Panc1 (cell line): Measurements from ENCODE around the gene MPRIP. TPM values are rescaled to one million over a fixed set of nuclear protein-coding genes. Genes with fewer than 3 reads are reported as not detected.
"Not testable (repeated sequence)": the region's sequence is repeated elsewhere in the genome, so short reads cannot be mapped to it uniquely, and the experiment has no call there.

Source experiments
- ATAC-seq: fragments of 200-7000 bp; cut with Tn5 transposase; 2 replicates; pipeline ENCODE4 v1.9.1; 2020; ENCODE audit warnings: mild to moderate bottlenecking, moderate library complexity
- BruUV-seq: library from RNA; stranded (reverse); fragments of 400-500 nt; replicated peaks from 2 replicates; lab custom pipeline; 2021; lab: Mats Ljungman, UMichigan
- CTCF ChIA-PET: fragments of 300-600 bp; sonication (Branson Sonifier 250); formaldehyde crosslinking; loops from one replicate; lab custom pipeline; 2022; ENCODE audit warnings: antibody characterized with exemption; lab: Charles Lee
- POLR2A ChIA-PET: fragments of 300-600 bp; sonication (Branson Sonifier 250); formaldehyde crosslinking; loops from one replicate; lab custom pipeline; 2022; ENCODE audit warnings: antibody characterized with exemption; lab: Charles Lee
- DNase-seq: peaks from one replicate; pipeline ENCODE4 v3.0.0-alpha.2; 2010; ENCODE audit warnings: low read depth, low spot score
- H3K27ac ChIP-seq: 2 replicates; pipeline ENCODE4 v1.5.1; 2011; ENCODE audit warnings: mild to moderate bottlenecking, low read length, inconsistent platforms
- H3K27me3 ChIP-seq: fragments of 200-500 bp; sonication (Bioruptor generic); 2 replicates; pipeline ENCODE4 v1.6.0; 2014; ENCODE audit warnings: low read length, inconsistent platforms; ENCODE audit not compliant: control insufficient read depth, insufficient read depth
- H3K36me3 ChIP-seq: fragments of 200-500 bp; sonication (Bioruptor generic); 2 replicates; pipeline ENCODE4 v1.5.1; 2014; ENCODE audit warnings: inconsistent platforms, mild to moderate bottlenecking, low read length, moderate library complexity; ENCODE audit not compliant: control insufficient read depth, insufficient read depth
- H3K4me1 ChIP-seq: 2 replicates; pipeline ENCODE4 v1.5.1; 2011; ENCODE audit warnings: inconsistent platforms, mild to moderate bottlenecking, low read length, moderate library complexity; ENCODE audit not compliant: control insufficient read depth, insufficient read depth
- H3K4me3 ChIP-seq, 2 experiments: 2 replicates each; pipeline ENCODE4 v1.5.1; 2011 to 2012; ENCODE audit warnings: low read depth in 2 of 2, low read length in 2 of 2, mild to moderate bottlenecking in 2 of 2, inconsistent platforms in 1 of 2, moderate library complexity in 1 of 2
- H3K9me3 ChIP-seq: fragments of 200-500 bp; sonication (Bioruptor generic); 2 replicates; pipeline ENCODE4 v1.5.1; 2014; ENCODE audit warnings: low read depth, mild to moderate bottlenecking, inconsistent platforms, low read length, moderate library complexity; ENCODE audit not compliant: control insufficient read depth, insufficient read depth
- POLR2AphosphoS5 ChIP-seq: IDR thresholded peaks from 2 replicates; pipeline ENCODE4 v1.6.1; 2012; ENCODE audit warnings: mild to moderate bottlenecking, low read depth, low read length, moderate library complexity
- SIN3A ChIP-seq: IDR thresholded peaks from 2 replicates; pipeline ENCODE4 v1.6.1; 2012; ENCODE audit warnings: low read depth, mild to moderate bottlenecking, low read length, moderate library complexity, borderline replicate concordance; ENCODE audit not compliant: insufficient read depth
- TCF7L2 ChIP-seq: IDR thresholded peaks from 2 replicates; pipeline ENCODE4 v1.6.1; 2011; ENCODE audit warnings: mild to moderate bottlenecking, low read depth, low read length, inconsistent platforms
- in situ Hi-C: cut with HindIII; loops from 2 replicates; pipeline ENCODE4 v1.10.0; 2016; ENCODE audit warnings: low sequenced_read_pairs, low pct_unique_long_range_greater_than_20kb
- intact Hi-C: fragments of 100-400 bp; cut with micrococcal nuclease; formaldehyde crosslinking; loops from one replicate; pipeline ENCODE4 v1.10.0; 2022; ENCODE audit not compliant: unreplicated experiment
- total RNA-seq: library from RNA; stranded (reverse); gene quantifications from one replicate; pipeline ENCODE4 v1.2.1, GENCODE V29; 2021; ENCODE audit not compliant: unreplicated experiment
- TF ChIP-seq, protein P1 (sequence below), 2 experiments: IDR thresholded peaks; 2 replicates each; pipeline ENCODE4 v1.6.1; 2011 to 2012; ENCODE audit warnings: low read depth in 2 of 2, control low read depth in 1 of 2, low read length in 1 of 2, mild to moderate bottlenecking in 1 of 2, moderate library complexity in 1 of 2; ENCODE audit not compliant: insufficient read depth in 1 of 2
- TF ChIP-seq, protein P2 (sequence below): fragments of 450-650 bp; IDR thresholded peaks from 2 replicates; pipeline ENCODE4 v1.5.1; 2017; ENCODE audit warnings: mild to moderate bottlenecking

MPRIP gene
- total RNA-seq, 1 experiment from 2014 or later, result 155 TPM

DNA sequence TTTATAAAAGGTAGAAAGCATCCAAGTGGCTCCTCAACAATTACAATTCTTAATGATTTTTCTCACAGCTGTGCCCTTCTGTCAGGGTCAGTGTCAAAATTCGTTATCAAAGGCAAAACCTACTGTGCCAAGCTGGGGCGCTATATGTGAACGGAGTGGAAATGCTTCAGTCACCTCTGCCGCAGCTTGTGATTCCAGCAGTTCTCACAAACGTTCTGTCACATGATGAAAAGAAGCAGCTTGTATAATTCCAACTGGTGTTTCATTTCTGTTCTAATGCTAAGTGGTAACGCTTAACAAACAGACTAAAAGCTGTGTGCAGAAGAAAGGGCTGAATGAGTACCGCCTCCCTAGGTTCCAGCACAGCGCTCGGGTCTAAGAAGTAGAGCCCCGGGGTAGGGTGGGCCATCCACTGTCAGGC lies 149.7 kb downstream of the MPRIP start:
- Histone ChIP-seq H3K27ac (no peak overlapping the region), H3K4me1 (no peaks in the 10 kb centered on the region), H3K9me3 (no peaks in the 10 kb centered on the region), H3K27me3 (no peaks in the 10 kb centered on the region), H3K36me3 (no peaks in the 10 kb centered on the region), H3K4me3 (no peak overlapping the region)
- ChIA-PET POLR2A (no interaction called here), CTCF (no interaction called here)
- in situ Hi-C loops (no loop called here), intact Hi-C loops (loop anchor here (10.0 kb wide), 1 partner anchor 197 kb away; no protein-coding TSS in a partner anchor)
- DNase-seq (no peak), ATAC-seq (no peak)
- BruUV-seq, result TSS peak; percentile 39
- TF ChIP-seq TCF7L2, result no peak
- TF ChIP-seq POLR2AphosphoS5, result no peak
- TF ChIP-seq, protein P1, sequence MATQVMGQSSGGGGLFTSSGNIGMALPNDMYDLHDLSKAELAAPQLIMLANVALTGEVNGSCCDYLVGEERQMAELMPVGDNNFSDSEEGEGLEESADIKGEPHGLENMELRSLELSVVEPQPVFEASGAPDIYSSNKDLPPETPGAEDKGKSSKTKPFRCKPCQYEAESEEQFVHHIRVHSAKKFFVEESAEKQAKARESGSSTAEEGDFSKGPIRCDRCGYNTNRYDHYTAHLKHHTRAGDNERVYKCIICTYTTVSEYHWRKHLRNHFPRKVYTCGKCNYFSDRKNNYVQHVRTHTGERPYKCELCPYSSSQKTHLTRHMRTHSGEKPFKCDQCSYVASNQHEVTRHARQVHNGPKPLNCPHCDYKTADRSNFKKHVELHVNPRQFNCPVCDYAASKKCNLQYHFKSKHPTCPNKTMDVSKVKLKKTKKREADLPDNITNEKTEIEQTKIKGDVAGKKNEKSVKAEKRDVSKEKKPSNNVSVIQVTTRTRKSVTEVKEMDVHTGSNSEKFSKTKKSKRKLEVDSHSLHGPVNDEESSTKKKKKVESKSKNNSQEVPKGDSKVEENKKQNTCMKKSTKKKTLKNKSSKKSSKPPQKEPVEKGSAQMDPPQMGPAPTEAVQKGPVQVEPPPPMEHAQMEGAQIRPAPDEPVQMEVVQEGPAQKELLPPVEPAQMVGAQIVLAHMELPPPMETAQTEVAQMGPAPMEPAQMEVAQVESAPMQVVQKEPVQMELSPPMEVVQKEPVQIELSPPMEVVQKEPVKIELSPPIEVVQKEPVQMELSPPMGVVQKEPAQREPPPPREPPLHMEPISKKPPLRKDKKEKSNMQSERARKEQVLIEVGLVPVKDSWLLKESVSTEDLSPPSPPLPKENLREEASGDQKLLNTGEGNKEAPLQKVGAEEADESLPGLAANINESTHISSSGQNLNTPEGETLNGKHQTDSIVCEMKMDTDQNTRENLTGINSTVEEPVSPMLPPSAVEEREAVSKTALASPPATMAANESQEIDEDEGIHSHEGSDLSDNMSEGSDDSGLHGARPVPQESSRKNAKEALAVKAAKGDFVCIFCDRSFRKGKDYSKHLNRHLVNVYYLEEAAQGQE (IDR thresholded peaks at IDR 0.05; ENCODE audit: insufficient read depth in 1 of 2, low read depth in 2 of 2, low read length in 1 of 2), result no peak
- TF ChIP-seq, protein P2, sequence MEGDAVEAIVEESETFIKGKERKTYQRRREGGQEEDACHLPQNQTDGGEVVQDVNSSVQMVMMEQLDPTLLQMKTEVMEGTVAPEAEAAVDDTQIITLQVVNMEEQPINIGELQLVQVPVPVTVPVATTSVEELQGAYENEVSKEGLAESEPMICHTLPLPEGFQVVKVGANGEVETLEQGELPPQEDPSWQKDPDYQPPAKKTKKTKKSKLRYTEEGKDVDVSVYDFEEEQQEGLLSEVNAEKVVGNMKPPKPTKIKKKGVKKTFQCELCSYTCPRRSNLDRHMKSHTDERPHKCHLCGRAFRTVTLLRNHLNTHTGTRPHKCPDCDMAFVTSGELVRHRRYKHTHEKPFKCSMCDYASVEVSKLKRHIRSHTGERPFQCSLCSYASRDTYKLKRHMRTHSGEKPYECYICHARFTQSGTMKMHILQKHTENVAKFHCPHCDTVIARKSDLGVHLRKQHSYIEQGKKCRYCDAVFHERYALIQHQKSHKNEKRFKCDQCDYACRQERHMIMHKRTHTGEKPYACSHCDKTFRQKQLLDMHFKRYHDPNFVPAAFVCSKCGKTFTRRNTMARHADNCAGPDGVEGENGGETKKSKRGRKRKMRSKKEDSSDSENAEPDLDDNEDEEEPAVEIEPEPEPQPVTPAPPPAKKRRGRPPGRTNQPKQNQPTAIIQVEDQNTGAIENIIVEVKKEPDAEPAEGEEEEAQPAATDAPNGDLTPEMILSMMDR, result no peak
- no peak for TF ChIP-seq SIN3A

DNA sequence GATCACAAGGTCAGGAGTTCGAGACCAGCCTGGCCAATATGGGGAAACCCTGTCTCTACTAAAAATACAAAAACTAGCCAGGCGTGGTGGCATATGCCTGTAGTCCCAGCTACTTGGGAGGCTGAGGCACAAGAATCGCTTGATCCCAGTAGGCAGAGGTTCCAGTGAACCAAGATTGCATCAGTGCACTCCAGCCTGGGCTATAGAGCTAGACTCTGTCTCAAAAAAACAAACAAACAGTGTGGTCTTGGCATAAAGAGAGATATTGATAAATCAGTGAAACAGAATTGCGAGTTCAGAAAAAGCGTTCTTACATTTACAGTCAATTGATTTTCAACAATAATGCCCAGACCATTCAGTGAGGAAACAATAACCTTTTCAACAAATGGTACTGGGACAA lies 153.2 kb downstream of the MPRIP start:
- H3K4me1 ChIP-seq, H3K27me3 ChIP-seq, DNase-seq, H3K27ac ChIP-seq, ATAC-seq, POLR2A ChIA-PET, H3K9me3 ChIP-seq, BruUV-seq, in situ Hi-C loops, H3K36me3 ChIP-seq, H3K4me3 ChIP-seq: not testable (repeated sequence)
- intact Hi-C loops, result loop anchor here (10.0 kb wide), 1 partner anchor 201 kb away; no protein-coding TSS in a partner anchor
- CTCF ChIA-PET, result interaction anchor here (0.7 kb wide), 1 partner anchor 222 kb away, joined by 9 read pairs; no protein-coding TSS in a partner anchor

DNA sequence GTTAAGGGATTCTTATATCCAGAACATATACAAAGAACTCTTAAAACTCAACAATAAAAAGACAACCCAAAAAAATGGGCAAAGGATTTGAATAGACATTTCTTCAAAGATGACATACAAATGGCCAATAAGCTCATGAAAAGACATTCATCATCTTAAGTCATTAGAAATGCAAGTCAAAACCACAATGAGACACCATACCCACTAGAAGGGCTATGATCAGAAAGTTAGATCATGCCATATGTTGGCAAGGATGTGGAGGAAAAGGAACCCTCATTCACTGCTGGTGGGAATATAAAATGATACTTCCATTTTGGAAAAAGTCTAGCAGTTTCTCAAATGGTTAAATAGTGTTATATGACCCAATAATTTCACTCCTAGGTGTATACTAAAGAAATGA lies 154.5 kb downstream of the MPRIP start:
- ChIA-PET CTCF (no interaction called here), POLR2A (no interaction called here)
- Histone ChIP-seq H3K27me3 (no peaks in the 10 kb centered on the region), H3K27ac (no peak overlapping the region), H3K4me3 (no peak overlapping the region), H3K9me3 (no peaks in the 10 kb centered on the region), H3K36me3 (no peaks in the 10 kb centered on the region), H3K4me1 (no peaks in the 10 kb centered on the region)
- BruUV-seq, result no TSS peak
- no peak for TF ChIP-seq SIN3A
- TF ChIP-seq TCF7L2, result no peak
- TF ChIP-seq, protein P1 (IDR thresholded peaks at IDR 0.05; ENCODE audit: insufficient read depth in 1 of 2, low read depth in 2 of 2, low read length in 1 of 2), result no peak
- TF ChIP-seq, protein P2, result no peak
- no peak for TF ChIP-seq POLR2AphosphoS5
- in situ Hi-C loops (no loop called here), intact Hi-C loops (loop anchor here (10.0 kb wide), 1 partner anchor 202 kb away; no protein-coding TSS in a partner anchor)
- no peak for DNase-seq
- ATAC-seq, result no peak
